Muscle of arm (tissue), 14 donors: ENCODE results near the gene RBMX. TPM values are rescaled to one million over a fixed set of nuclear protein-coding genes. Genes with fewer than 3 reads are reported as not detected.
"Not testable (repeated sequence)": the region's sequence is repeated elsewhere in the genome, so short reads cannot be mapped to it uniquely, and the experiment has no call there.

Source experiments
- DNase-seq: peaks from one replicate; pipeline ENCODE4 v3.0.0-alpha.2; 2013
- long read RNA-seq, 11 donors: transcript quantifications; one replicate each; lab custom pipeline, GENCODE V29; 2026
- polyA plus RNA-seq, 12 donors: library from polyadenylated mRNA; unstranded; fragments of 120-200 nt; gene quantifications; one replicate each; pipeline ENCODE4 v1.2.1, GENCODE V29; 2013; ENCODE audit not compliant: insufficient read length in 12 of 12

RBMX gene
- polyA plus RNA-seq, result 100 to 1,000 TPM in 11 of 12 donors, not detected in 1; 187 to 309 (median 242) TPM
- long read RNA-seq, donor 1, transcript RBMX-210 (2 exons, 563 nt), result minor isoform, 13 of 125 reads
- long read RNA-seq, donor 1, transcript RBMX-207 (8 exons, 2,148 nt), result minor isoform, 7 of 125 reads
- long read RNA-seq, donor 1, transcript RBMX-201 (9 exons, 2,012 nt), result major isoform, 54 of 125 reads
- long read RNA-seq, donor 1, partial matches to known transcripts, result 49 of 125 reads
- long read RNA-seq, donor 1, other reads (novel, unspliced or antisense), result 0 of 125 reads
- long read RNA-seq, donor 2, transcript RBMX-201 (9 exons, 2,012 nt), result major isoform, 88 of 134 reads
- long read RNA-seq, donor 2, transcript RBMX-210 (2 exons, 563 nt), result minor isoform, 6 of 134 reads
- long read RNA-seq, donor 2, transcript RBMX-207 (8 exons, 2,148 nt), result minor isoform, 11 of 134 reads
- long read RNA-seq, donor 2, partial matches to known transcripts, result 20 of 134 reads
- long read RNA-seq, donor 2, other reads (novel, unspliced or antisense), result 8 of 134 reads
- long read RNA-seq, donor 3, transcript RBMX-201 (9 exons, 2,012 nt), result major isoform, 29 of 41 reads
- long read RNA-seq, donor 3, partial matches to known transcripts, result 6 of 41 reads
- long read RNA-seq, donor 3, other reads (novel, unspliced or antisense), result 0 of 41 reads
- long read RNA-seq, donor 4, transcript RBMX-201 (9 exons, 2,012 nt), result major isoform, 26 of 44 reads
- long read RNA-seq, donor 4, partial matches to known transcripts, result 12 of 44 reads
- long read RNA-seq, donor 4, other reads (novel, unspliced or antisense), result 0 of 44 reads
- long read RNA-seq, donor 5, transcript RBMX-205 (3 exons, 2,041 nt), result minor isoform, 5 of 292 reads
- long read RNA-seq, donor 5, transcript RBMX-210 (2 exons, 563 nt), result minor isoform, 24 of 292 reads
- long read RNA-seq, donor 5, transcript RBMX-207 (8 exons, 2,148 nt), result minor isoform, 12 of 292 reads
- long read RNA-seq, donor 5, transcript RBMX-201 (9 exons, 2,012 nt), result major isoform, 122 of 292 reads
- long read RNA-seq, donor 5, partial matches to known transcripts, result 129 of 292 reads
- long read RNA-seq, donor 5, other reads (novel, unspliced or antisense), result 0 of 292 reads
- long read RNA-seq, donor 6, transcript RBMX-201 (9 exons, 2,012 nt), result major isoform, 38 of 73 reads
- long read RNA-seq, donor 6, transcript RBMX-207 (8 exons, 2,148 nt), result minor isoform, 7 of 73 reads
- long read RNA-seq, donor 6, transcript RBMX-210 (2 exons, 563 nt), result minor isoform, 6 of 73 reads
- long read RNA-seq, donor 6, partial matches to known transcripts, result 19 of 73 reads
- long read RNA-seq, donor 6, other reads (novel, unspliced or antisense), result 0 of 73 reads
- long read RNA-seq, donor 7, transcript RBMX-210 (2 exons, 563 nt), result minor isoform, 7 of 61 reads
- long read RNA-seq, donor 7, transcript RBMX-201 (9 exons, 2,012 nt), result major isoform, 29 of 61 reads
- long read RNA-seq, donor 7, partial matches to known transcripts, result 19 of 61 reads
- long read RNA-seq, donor 7, other reads (novel, unspliced or antisense), result 0 of 61 reads
- long read RNA-seq, donor 8, transcript RBMX-207 (8 exons, 2,148 nt), result minor isoform, 7 of 168 reads
- long read RNA-seq, donor 8, transcript RBMX-201 (9 exons, 2,012 nt), result major isoform, 64 of 168 reads
- long read RNA-seq, donor 8, transcript RBMX-210 (2 exons, 563 nt), result minor isoform, 13 of 168 reads
- long read RNA-seq, donor 8, partial matches to known transcripts, result 77 of 168 reads
- long read RNA-seq, donor 8, other reads (novel, unspliced or antisense), result 5 of 168 reads
- long read RNA-seq, donor 9, transcript RBMX-210 (2 exons, 563 nt), result minor isoform, 5 of 46 reads
- long read RNA-seq, donor 9, transcript RBMX-201 (9 exons, 2,012 nt), result major isoform, 20 of 46 reads
- long read RNA-seq, donor 9, partial matches to known transcripts, result 15 of 46 reads
- long read RNA-seq, donor 9, other reads (novel, unspliced or antisense), result 0 of 46 reads
- long read RNA-seq, donor 10, transcript RBMX-201 (9 exons, 2,012 nt), result major isoform, 38 of 92 reads
- long read RNA-seq, donor 10, partial matches to known transcripts, result 46 of 92 reads
- long read RNA-seq, donor 10, other reads (novel, unspliced or antisense), result 0 of 92 reads
- long read RNA-seq, donor 11, transcript RBMX-210 (2 exons, 563 nt), result minor isoform, 11 of 129 reads
- long read RNA-seq, donor 11, transcript RBMX-201 (9 exons, 2,012 nt), result major isoform, 70 of 129 reads
- long read RNA-seq, donor 11, transcript RBMX-207 (8 exons, 2,148 nt), result minor isoform, 6 of 129 reads
- long read RNA-seq, donor 11, partial matches to known transcripts, result 35 of 129 reads
- long read RNA-seq, donor 11, other reads (novel, unspliced or antisense), result 5 of 129 reads

DNA sequence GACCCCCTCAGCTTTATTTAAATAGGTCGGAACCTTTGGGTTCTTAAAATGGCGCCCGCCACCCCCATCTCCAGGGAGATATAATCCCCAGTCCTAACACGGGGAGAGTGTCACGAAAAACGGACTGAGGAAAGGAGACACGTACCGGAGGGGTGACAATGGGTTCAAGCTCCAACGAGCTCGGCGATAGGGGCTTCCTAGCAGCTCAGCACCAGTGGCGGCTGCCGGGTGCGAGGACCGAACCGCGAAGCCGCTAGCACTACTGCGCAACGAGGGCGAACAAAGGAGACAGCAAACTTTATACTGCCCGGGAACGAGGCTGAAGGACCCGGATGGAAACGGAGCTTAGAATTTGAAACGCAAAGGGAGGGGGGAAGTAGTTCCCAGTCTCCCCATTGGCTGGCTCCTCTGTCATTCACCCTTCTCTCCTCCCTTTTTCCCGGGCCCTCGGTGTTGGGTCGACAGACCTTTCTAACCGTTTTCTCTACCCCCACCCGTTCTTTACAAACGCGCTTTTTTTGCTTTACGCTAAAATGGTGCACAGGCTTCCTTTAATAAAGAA lies at the start of gene RBMX:
Gene RBMX (minus strand): TSS at position 274 of the 562 bp plus-strand sequence. CDS start 1,298 bp downstream, outside the sequence.
- DNase-seq, result peak; percentile 95

DNA sequence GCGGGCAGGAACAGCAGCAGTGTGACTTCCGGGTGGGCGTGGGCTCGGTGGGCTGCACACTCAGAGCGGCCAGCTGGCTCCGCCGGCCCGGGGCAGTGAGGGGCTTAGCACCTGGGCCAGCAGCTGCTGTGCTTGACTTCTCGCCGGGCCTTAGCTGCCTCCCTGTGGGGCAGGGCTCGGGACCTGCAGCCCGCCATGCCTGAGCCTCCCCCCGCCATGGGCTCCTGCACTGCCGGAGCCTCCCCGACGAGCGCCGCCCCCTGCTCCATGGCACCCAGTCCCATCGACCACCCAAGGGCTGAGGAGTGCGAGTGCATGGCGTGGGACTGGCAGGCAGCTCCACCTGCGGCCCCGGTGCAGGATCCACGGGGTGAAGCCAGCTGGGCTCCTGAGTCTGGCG lies 40.9 kb upstream of the RBMX start:
- DNase-seq, result not testable (repeated sequence)

GRCh38 chrX:136920001-136920400 lies 39.5 kb upstream of the RBMX start:
- DNase-seq, result no peak

GRCh38 chrX:136916827-136917226 lies 36.3 kb upstream of the RBMX start:
- no peak for DNase-seq

DNA sequence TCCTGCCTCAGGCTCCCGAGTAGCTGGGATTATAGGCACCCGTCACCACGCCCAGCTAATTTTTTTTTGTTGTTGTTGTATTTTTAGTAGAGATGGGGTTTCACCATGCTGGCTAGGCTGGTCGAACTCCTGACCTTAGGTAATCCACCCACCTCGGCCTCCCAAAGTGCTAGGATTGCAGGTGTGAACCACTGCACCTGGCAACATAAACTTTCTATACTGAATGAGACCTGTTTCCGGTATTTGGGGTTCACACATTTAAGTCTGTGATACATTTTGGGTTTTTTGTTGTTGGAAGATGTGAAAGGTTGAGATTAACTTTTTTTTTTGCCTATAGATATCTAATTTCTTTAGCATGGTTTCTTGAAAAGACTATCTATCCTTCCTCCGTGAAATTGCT lies 31.1 kb upstream of the RBMX start:
- DNase-seq, result not testable (repeated sequence)

DNA sequence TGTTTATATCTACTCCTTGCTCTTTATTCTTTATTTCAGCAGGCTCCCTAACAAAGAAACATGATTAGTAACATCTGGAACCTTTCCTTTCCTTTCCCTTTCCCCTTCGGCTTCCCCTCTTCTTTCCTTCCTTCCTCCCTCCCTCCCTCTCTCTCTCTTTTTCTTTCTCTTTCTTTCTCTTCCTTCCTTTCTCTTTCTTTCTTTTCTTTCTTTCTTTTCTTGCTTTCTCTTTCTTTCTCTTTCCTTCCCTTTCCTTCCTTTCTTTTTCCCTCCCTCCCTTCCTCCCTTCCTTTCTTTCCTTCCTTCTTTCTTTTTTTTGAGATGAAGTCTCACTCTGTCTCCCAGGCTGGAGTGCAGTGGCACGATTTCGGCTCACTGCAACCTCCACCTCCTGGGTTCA lies 30.7 kb upstream of the RBMX start:
- no peak for DNase-seq

GRCh38 chrX:136910565-136911035 lies 30.1 kb upstream of the RBMX start:
- DNase-seq, result no peak

DNA sequence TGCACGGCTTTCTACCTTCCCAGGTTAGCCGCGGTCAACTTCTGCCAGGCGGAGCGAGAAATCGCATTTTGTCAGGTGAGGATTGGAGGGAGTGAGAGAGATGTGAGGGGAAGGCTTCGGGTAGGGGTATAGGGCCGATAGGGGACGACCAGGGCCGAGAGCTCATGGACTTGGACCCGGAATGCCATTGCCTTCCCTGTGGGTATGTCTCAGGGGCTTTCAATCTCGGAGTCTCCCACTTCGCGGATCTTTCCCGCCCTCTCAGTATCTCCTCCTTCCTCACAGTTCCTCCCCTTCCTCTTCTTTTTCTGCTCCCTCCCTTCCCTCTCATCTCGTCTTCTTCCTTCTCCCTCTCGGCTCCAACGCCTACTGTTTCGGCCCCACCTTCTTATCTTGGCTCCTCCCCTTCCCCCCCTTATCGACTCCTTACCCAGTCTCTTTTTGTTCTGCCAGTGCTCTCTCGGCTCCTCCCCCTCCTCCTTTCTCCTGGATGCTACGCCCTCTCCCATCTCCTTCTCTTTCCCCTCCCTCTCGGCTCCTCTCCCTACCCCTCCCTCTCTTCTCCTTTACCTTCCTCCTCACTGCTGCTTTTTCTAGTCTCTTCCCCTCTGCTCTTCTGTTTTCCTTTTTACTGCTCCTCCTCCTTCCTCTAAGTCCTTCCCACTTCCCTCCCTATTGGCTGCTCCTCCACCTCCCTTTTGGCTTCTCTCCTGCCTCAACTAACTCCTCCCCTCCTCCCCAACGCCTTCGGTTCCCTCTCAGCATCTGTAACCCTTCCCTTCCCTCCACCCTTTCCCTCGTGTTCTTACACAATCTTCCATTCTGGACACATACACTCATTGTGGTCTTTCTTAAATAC lies 29.4 kb upstream of the RBMX start:
- peak; percentile 90 for DNase-seq

DNA sequence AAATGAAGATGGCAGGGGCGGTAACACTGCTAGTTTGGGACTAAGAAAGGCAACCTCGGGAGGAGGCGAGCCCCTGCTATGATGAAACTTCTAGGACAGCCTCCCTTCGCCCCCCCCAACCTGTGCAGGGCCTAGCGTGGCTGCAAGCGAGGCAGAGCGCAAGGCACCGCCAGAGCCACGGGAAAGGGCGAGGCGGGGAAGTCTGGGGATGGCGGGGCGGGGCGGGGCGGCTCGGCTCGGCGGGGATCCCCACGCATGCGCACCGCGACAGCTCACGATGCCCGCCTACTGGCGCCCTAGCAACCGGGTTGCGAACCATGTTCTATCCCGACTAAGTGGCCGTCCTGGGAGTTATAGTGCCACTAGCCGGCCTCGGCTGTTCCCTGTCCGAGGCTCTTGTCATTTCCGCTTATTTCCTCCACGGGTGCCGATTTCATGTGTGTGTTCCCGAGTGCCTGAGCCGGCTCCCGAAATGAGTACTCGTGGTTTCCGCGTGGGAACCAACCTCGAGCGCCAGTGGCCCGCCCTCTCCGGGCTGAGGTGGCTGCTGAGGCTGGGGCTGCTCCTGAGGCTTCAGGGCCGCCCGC lies 28.7 kb upstream of the RBMX start:
- DNase-seq, result peak; percentile 70

DNA sequence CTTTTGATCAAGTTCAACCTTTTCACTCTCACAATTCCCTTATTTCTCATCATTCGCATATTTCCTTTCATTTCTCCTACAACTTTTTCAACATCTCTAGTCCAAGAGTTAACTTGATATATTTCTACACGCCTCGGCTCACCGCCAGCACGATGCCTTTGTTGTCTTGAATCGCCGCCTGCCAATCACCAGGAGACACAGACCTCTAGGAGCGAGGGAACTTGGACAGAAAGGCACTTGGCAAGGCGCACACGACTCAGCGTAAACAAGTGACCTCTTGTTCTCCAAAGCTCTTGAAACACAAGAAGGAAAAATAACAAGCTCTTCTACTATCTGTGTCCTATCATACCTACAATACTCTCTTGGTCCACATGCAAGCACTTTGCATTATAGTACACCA lies 27.1 kb upstream of the RBMX start:
- DNase-seq, result no peak

GRCh38 chrX:136906921-136907510 lies 26.5 kb upstream of the RBMX start:
- DNase-seq, result no peak

DNA sequence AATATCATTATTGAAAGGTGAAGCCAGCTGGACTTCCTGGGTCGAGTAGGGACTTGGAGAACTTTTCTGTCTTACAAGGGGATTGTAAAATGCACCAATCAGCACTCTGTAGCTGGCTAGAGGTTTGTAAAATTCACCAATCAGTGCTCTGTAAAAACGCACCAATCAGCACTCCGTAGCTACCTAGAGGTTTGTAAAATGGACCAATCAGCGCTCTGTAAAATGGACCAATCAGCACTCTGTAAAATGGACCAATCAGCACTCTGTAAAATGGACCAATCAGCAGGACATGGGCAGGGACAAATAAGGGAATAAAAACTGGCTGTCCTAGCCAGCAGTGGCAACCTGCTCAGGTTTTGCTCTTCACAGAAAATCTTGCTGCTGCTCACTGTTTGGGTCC lies 23.5 kb upstream of the RBMX start:
- DNase-seq, result not testable (repeated sequence)

DNA sequence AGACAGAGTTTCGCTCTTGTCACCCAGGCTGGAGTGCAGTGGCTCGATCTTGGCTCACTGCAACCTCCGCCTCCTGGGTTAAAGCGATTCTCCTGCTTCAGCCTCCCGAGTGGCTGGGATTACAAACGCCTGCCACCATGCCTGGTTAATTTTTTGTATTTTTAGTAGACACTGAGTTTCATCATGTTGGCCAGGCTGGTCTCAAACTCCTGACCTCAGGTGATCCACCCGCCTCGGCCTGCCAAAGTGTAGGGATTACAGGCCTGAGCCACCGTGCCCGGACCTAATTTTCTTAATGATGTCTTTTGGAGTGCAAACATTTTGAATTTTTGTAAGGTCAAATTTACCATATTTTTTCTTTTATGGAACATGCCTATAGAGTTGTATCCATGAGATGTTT lies 19.5 kb upstream of the RBMX start:
- DNase-seq, result not testable (repeated sequence)

GRCh38 chrX:136899221-136899620 lies 18.7 kb upstream of the RBMX start:
- DNase-seq, result no peak

DNA sequence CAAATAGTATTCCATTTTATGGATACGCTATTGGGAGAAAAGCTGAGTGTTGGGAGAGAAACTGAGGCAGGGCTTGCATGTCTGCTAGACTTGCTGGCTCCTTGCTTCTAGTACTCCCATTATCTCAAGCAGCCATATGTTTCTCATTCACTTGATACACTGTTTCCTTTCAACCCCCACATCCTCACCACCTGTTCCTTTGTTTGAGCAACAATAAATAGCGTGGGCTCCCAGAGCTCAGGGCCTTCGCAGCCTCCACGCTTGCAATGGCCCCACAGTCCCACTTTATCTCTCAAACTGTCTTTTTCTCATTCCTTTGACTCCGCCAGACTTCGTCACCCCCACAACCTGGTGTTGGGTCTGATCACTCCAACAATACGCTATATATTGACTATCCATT lies 18.2 kb upstream of the RBMX start:
- DNase-seq, result not testable (repeated sequence)

- DNase-seq, result no peak
These were observed 15.8 kb upstream of the RBMX start for GRCh38 chrX:136896121-136896914.
